Epithelial cell of esophagus (primary cell): ENCODE data around the gene MOB3B.

Experiments used
- DNase-seq: peaks from one replicate; pipeline ENCODE4 v3.0.0; 2010; ENCODE audit warnings: low read depth
- H3K4me3 ChIP-seq: 2 replicates; pipeline ENCODE4 v1.5.1; 2011; ENCODE audit warnings: mild to moderate bottlenecking, low read length, control low read depth
- TF ChIP-seq, protein P1 (sequence below): IDR thresholded peaks from 2 replicates; pipeline ENCODE4 v1.5.1; 2011; ENCODE audit warnings: low read depth, mild to moderate bottlenecking, low read length, control low read depth, inconsistent platforms; ENCODE audit not compliant: insufficient read depth; ENCODE audit errors: missing control alignments

MOB3B gene

DNA sequence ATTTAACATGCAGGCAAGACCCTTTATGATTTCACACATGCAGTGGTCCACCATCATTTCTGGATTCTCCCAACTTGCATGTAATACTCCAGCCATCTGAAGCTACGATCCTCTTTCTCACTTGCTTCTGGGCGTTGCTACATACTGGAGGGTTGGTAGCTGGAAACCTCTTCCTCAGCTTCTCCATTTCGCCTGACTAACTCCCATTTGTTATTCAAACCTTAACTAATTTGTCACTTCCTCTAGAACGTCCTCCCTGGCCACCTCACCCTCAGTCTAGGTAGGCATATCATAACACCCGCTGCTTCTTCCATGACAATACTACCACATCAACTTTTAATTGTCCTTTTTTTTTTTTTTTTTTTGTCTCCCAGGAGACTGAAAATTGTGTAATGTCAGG is 160.0 kb downstream of the MOB3B start:
- TF ChIP-seq, protein P1, sequence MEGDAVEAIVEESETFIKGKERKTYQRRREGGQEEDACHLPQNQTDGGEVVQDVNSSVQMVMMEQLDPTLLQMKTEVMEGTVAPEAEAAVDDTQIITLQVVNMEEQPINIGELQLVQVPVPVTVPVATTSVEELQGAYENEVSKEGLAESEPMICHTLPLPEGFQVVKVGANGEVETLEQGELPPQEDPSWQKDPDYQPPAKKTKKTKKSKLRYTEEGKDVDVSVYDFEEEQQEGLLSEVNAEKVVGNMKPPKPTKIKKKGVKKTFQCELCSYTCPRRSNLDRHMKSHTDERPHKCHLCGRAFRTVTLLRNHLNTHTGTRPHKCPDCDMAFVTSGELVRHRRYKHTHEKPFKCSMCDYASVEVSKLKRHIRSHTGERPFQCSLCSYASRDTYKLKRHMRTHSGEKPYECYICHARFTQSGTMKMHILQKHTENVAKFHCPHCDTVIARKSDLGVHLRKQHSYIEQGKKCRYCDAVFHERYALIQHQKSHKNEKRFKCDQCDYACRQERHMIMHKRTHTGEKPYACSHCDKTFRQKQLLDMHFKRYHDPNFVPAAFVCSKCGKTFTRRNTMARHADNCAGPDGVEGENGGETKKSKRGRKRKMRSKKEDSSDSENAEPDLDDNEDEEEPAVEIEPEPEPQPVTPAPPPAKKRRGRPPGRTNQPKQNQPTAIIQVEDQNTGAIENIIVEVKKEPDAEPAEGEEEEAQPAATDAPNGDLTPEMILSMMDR, result no peak
- DNase-seq, result peak; percentile 50
- no peak overlapping the region for H3K4me3 ChIP-seq

DNA sequence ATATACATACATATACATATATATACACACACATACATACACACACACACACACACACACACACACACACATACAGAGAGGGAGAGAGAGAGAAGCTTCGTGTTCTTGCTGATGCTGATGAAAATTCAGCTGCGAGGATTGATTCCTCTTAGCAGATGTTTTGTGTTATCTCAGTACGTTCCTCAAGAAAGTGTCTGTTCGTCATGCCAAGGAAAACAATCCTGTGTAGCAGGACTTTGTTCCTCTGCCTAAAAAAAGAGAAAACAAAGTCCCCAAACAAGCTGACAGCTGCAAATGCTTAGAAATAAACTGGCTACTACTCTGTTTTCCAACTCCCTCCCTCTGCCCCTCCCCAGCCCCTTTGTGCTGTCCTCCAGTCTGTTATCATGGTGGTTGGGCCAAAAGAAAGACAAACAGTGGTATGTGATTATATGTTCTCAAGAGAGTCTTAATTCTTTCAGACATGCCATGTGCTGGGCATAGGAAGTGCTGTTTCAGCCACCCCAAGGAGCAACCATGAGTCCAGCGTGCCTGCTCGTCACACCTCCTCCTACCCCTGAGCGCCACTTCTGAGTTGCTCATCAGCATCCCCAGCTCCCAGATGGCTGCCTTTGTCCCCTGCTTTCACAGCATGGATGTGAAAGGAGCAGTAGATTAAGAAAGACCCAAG is 161.2 kb downstream of the MOB3B start:
- H3K4me3 ChIP-seq, result no peak overlapping the region
- TF ChIP-seq, protein P1, result no peak
- DNase-seq, result no peak

DNA sequence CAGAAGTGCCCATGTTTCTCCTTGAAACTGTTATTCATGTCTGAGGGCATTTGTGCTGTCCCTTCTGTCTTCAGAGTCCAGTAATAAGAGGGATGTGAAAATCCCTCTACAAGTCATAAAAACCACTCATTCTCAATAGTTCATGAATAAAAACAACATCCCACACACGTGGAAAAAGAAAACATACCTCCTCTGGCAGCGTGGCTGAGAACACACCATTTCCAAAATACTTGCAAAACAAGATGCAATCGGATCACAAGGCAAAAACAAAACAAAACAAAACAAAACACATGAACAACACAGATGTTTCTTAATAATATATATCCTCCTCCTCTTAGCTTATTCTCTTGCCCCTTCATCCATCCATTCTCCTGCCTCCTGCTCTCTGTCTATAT is 161.7 kb downstream of the MOB3B start:
- no peak overlapping the region for H3K4me3 ChIP-seq
- DNase-seq, result no peak
- TF ChIP-seq, protein P1, result no peak

DNA sequence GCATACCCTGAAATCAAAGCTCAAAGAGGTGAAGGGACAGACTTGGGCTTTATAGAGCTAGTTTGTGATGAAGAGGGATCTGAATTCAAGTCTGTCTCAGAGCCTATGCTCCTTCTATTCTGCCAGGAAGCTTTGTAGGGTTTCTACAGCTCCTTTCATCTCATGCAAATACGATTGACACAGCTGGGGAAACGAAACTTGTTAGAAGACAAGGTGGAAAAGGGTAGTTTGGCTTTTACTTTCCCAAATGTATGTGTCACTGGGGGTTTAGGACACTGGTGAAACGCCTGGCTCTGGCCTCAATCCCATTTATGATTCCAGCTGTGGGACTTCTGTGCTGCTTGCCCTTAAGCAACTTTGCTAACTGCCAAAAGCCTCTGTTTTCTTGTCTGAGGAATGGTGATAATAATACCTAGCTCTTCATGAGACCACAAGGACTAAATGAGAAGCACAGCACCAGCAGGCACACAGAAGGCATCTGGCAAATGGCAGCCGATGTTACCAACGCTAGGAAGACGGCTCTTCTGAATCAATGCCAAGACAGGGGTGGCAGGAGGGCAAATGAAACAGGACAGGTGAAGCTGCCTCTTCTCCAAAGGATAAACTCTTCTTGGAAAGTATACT is 162.3 kb downstream of the MOB3B start:
- TF ChIP-seq, protein P1, result no peak
- H3K4me3 ChIP-seq, result no peak overlapping the region
- no peak for DNase-seq

DNA sequence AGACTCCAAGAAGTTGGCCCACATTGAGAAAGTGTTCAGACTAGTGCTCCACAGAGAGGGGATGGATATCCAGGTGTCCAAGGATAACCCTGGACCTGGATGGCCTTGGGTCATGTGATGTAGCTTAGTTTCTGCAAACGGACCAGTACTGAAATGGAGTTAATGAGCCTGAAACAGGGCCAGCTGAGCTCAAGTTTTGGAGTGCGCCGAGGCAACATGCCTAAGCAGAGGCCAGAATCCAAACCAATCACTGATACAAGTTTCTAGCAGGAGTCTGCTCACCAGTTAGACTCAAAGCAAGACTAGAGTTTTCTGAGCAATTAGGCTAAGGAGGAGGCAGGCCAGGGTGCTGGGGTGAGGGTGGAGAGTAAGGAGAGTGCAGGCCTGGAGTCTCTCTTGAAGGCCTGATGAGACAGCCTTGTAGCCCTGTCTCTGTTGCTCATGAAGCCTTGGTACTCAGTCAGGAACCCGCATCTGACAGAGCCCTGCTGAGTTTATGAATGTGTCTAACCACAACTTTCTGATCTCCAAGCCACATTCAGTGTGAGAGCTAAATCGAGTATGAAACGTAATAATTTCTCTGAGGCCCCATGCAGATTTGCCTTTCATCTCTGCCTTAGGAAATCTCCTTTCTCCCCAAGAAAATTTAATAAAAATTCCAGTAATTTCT is 163.8 kb downstream of the MOB3B start:
- TF ChIP-seq, protein P1, result no peak
- DNase-seq, result no peak

DNA sequence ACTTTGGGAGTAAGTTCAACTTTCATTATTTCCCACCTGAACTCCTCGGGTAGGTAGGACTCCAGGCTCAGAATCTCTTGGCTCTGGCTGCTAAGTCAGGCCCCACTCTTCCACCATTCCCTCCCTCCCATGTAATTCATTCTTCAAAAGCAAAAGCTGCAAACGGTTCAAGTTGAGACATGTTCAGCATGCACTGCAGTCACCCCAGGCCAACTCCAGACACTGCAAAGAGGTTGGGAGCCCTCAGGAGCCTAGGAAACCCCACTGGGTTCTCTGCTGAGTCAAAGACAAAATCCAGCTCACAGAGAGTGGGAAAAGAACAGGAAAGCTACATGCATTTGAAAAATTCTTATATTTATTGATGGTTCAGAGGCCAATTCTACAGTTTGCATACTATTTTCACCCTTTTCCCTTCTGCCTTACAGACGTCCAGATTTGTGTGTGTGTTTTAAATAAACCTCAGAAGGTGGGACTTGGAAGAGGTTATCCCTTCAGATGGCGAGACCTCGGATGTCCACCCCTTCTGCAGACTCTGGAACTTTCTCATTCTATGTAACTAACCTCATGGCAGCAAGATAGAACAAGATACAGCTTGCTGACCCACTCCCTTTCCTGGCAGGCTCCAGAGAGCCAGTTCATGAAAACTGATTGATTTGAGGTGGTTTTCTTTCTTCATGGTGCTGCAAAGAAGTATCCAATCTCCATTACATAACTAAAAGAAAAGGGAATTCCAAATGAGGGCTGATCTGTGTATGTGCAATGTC is 167.0 kb downstream of the MOB3B start:
- no peak overlapping the region for H3K4me3 ChIP-seq
- TF ChIP-seq, protein P1, result no peak
- peak; percentile 84 for DNase-seq

More for the DNA sequence above, 163.8 kb downstream of the MOB3B start:
- H3K4me3 ChIP-seq, result no peak overlapping the region
